K562 (cell line): ENCODE results near the gene KRTAP2-1. TPM values are rescaled to one million over a fixed set of nuclear protein-coding genes. Genes with fewer than 3 reads are reported as not detected.
"Not testable (repeated sequence)": the region's sequence is repeated elsewhere in the genome, so short reads cannot be mapped to it uniquely, and the experiment has no call there.

ENCODE experiments used
- ATAC-seq: fragments of 200-7000 bp; cut with Tn5 transposase; 3 replicates; pipeline ENCODE4 v1.9.1; 2020; ENCODE audit warnings: moderate library complexity
- BruUV-seq: library from RNA; stranded (reverse); fragments of 400-500 nt; replicated peaks from 2 replicates; lab custom pipeline; 2021; lab: Mats Ljungman, UMichigan
- CTCF ChIA-PET: fragments of 300-600 bp; formaldehyde crosslinking; extraction: SDS; loops from one replicate; lab custom pipeline; 2021; ENCODE audit warnings: low intra/inter-chr PET ratio; lab: Yijun Ruan, JAX
- POLR2A ChIA-PET: fragments of 300-600, 350-650 bp; sonication (Branson Sonifier 250); formaldehyde crosslinking; extraction: SDS; loops from one replicate; lab custom pipeline; 2021; ENCODE audit warnings: antibody characterized with exemption, inconsistent platforms; lab: Yijun Ruan, JAX
- DNase-seq, 4 experiments: peaks; one replicate each; pipeline versions ENCODE4 v3.0.0 to v3.0.0-alpha.2; 2011 to 2018; ENCODE audit warnings: low spot score in 3 of 4, mixed read lengths in 3 of 4; ENCODE audit errors: extremely low read depth in 1 of 4
- FAIRE-seq: peaks from 2 replicates; lab custom pipeline; 2011; peaks lifted over from hg19 to GRCh38; lab: Jason Lieb, UNC
- H2AFZ ChIP-seq: 2 replicates; pipeline ENCODE4 v1.6.0; 2011; ENCODE audit warnings: low read depth, low read length, control low read depth, inconsistent platforms
- H3K27ac ChIP-seq: fragments of 200-600 bp; 3 replicates; pipeline ENCODE4 v1.8.0; 2011; ENCODE audit warnings: low read depth, mild to moderate bottlenecking, control low read depth, inconsistent platforms, low read length, moderate library complexity, mixed read lengths; ENCODE audit errors: extremely low read depth
- H3K27me3 ChIP-seq, 2 experiments: fragments of 300-600 bp in 1 of 2; 2 replicates in 1 of 2; 3 replicates in 1 of 2; pipeline versions ENCODE4 v1.6.0 to v1.8.0; 2011; ENCODE audit warnings: inconsistent platforms in 2 of 2, low read length in 2 of 2, mild to moderate bottlenecking in 1 of 2, mixed read lengths in 1 of 2, moderate library complexity in 1 of 2; ENCODE audit not compliant: control insufficient read depth in 2 of 2, insufficient read depth in 2 of 2
- H3K36me3 ChIP-seq: fragments of 300-600 bp; 3 replicates; pipeline ENCODE4 v1.8.0; 2011; ENCODE audit warnings: mild to moderate bottlenecking, low read length, inconsistent platforms; ENCODE audit not compliant: control insufficient read depth, insufficient read depth
- H3K4me1 ChIP-seq, 2 experiments: fragments of 200-600 bp in 1 of 2; replicated peaks in 1 of 2; 2 replicates in 1 of 2; 3 replicates in 1 of 2; pipeline versions ENCODE4 v1.5.1 to v1.8.0; 2011; ENCODE audit warnings: inconsistent platforms in 2 of 2, low read length in 2 of 2, mild to moderate bottlenecking in 1 of 2, mixed read lengths in 1 of 2, moderate library complexity in 1 of 2; ENCODE audit not compliant: control insufficient read depth in 2 of 2, insufficient read depth in 2 of 2
- H3K4me2 ChIP-seq: 2 replicates; pipeline ENCODE4 v1.6.1; 2011; ENCODE audit warnings: low read length, control low read depth, inconsistent platforms, mixed read lengths; ENCODE audit not compliant: insufficient read depth
- H3K4me3 ChIP-seq: fragments of 200-600 bp; sonication (generic), shearing (Covaris generic); 2 replicates; pipeline ENCODE4 v1.5.1; 2016; ENCODE audit warnings: control low read depth, inconsistent platforms
- H3K79me2 ChIP-seq: fragments of 200-600 bp; 3 replicates; pipeline ENCODE4 v1.8.0; 2011; ENCODE audit warnings: low read length, inconsistent platforms; ENCODE audit not compliant: control insufficient read depth, insufficient read depth
- H3K9ac ChIP-seq, 2 experiments: 2 replicates each; pipeline versions ENCODE4 v1.6.0 to v1.6.1; 2011; ENCODE audit warnings: low read depth in 2 of 2, low read length in 2 of 2, control low read depth in 1 of 2, inconsistent platforms in 1 of 2, mild to moderate bottlenecking in 1 of 2, mixed read lengths in 1 of 2; ENCODE audit not compliant: insufficient read depth in 1 of 2
- H3K9me1 ChIP-seq: one replicate; pipeline ENCODE4 v1.6.0; 2011; ENCODE audit warnings: inconsistent platforms, mild to moderate bottlenecking, low read length, moderate library complexity; ENCODE audit not compliant: control insufficient read depth, insufficient read depth
- H3K9me3 ChIP-seq: replicated peaks from 2 replicates; pipeline ENCODE4 v1.5.1; 2011; ENCODE audit warnings: low read depth, low read length, inconsistent platforms; ENCODE audit not compliant: control insufficient read depth, insufficient read depth
- H4K20me1 ChIP-seq: replicated peaks from 2 replicates; pipeline ENCODE4 v1.6.1; 2011; ENCODE audit warnings: low read length, inconsistent platforms, mixed read lengths; ENCODE audit not compliant: control insufficient read depth, insufficient read depth
- NR2C2 ChIP-seq, 2 experiments: fragments of 200-800 bp in 1 of 2; sonication (Bioruptor generic) in 1 of 2; sonication (generic) in 1 of 2; formaldehyde crosslinking in 1 of 2; IDR thresholded peaks; 2 replicates each; pipeline versions ENCODE4 v1.6.1 to v1.8.0; 2016 to 2022; ENCODE audit warnings: mild to moderate bottlenecking in 1 of 2, missing compliant biosample characterization in 1 of 2, missing genetic modification characterization in 1 of 2, missing genetic modification reagents in 1 of 2
- ZFP1 ChIP-seq: fragments of 450-650 bp; formaldehyde crosslinking; IDR thresholded peaks from 2 replicates; pipeline ENCODE4 v1.4.0; 2020; ENCODE audit warnings: mild to moderate bottlenecking, mixed read lengths
- WGBS: fragments of 100-300 bp; shearing (Covaris generic); methylation state at CpG from one replicate; pipeline ENCODE4 v1.1.6; 2016; ENCODE audit warnings: low coverage, mixed read lengths; ENCODE audit not compliant: insufficient coverage; ENCODE audit errors: missing lambda C conversion rate; 5-methylcytosine and 5-hydroxymethylcytosine counted together
- in situ Hi-C: fragments of 300-500 bp; cut with MboI; formaldehyde crosslinking; loops from 4 replicates; pipeline ENCODE4 v1.15.0; 2018; ENCODE audit warnings: inconsistent platforms, mixed read lengths
- intact Hi-C: fragments of 100-400 bp; cut with micrococcal nuclease; formaldehyde crosslinking; loops from 2 replicates; pipeline ENCODE4 v1.14.2; 2022
- polyA plus RNA-seq, 8 experiments: library from polyadenylated mRNA; depleted of rRNA in 4 of 8; stranded (reverse) in 5 of 8; unstranded in 3 of 8; fragments of >200 nt; fragmentation: Nextera tagmentation in 2 of 8; fragmentation: Illumina TruSeq in 1 of 8; extraction: Ambion mirVana in 2 of 8; extraction: Trizol in 1 of 8; gene quantifications; 2 replicates each; pipeline versions ENCODE4 v1.2.1 to v1.2.3, GENCODE V29; 2011 to 2014; ENCODE audit warnings: inconsistent platforms in 1 of 8, missing spikeins in 1 of 8
- total RNA-seq, 7 experiments: library from RNA; depleted of rRNA in 6 of 7; stranded (reverse); fragments of >200 nt in 6 of 7; fragmentation: Illumina TruSeq in 2 of 7; extraction: Trizol in 2 of 7; gene quantifications; 2 replicates each; pipeline versions ENCODE4 v1.2.1 to v1.2.3, GENCODE V29; 2011 to 2021; ENCODE audit warnings: low replicate concordance in 1 of 7

The KRTAP2-1 gene
- total and polyA plus RNA-seq, 9 of the 15 experiments (the other 6 are each of a cell fraction or from before 2014, with no cell fraction given): not detected

DNA sequence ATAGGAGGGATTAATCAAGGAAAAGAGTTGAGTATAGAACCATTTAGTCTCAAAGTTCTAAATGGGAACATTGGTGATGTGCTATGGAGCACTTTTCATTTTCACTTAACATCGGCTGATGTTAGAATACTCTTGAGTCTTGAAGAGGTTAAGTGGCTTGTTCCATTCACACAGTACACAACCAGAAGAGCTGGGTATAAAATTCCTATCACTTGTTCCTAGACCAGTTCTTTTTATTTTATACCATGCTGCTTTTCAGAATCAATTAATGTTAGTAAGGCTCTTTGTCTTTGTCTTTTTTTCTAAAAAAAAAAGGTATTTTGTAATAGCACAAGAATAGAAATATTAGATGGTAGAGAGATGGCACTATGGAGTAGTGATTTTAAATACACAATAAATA is 4.2 kb downstream of the KRTAP2-1 start:
- FAIRE-seq: no peak
- DNase-seq: no peak
- H2AFZ ChIP-seq: no peak overlapping the region
- intact Hi-C loops: no loop called here
- TF ChIP-seq NR2C2 (CRISPR knock-in tag; IDR thresholded peaks at IDR 0.05) (no peak), NR2C2 (tag; IDR thresholded peaks at IDR 0.05) (no peak), ZFP1 (CRISPR knock-in tag) (peak; percentile 65; the same call in 1 of the 2 replicates)
- no TSS peak for BruUV-seq
- H3K27me3 ChIP-seq: peaks cover 0 to 2% of the 10 kb centered on the region in 2 experiments; a peak in 2 of 5 replicates
- WGBS: 5% methylated on average over 1 of the region's 1 CpG
- no peaks in the 10 kb centered on the region for H3K79me2 ChIP-seq
- H3K4me2 ChIP-seq: no peak overlapping the region
- H3K4me1 ChIP-seq: no peaks in the 10 kb centered on the region
- no peak overlapping the region for H3K4me3 ChIP-seq
- ChIA-PET POLR2A (no interaction called here), CTCF (no interaction called here)
- H3K9me3 ChIP-seq: no peaks in the 10 kb centered on the region; the same call in 1 of the 2 replicates
- H3K36me3 ChIP-seq: no peaks in the 10 kb centered on the region
- in situ Hi-C loops: no loop called here
- no peaks in the 10 kb centered on the region for H3K9me1 ChIP-seq
- H3K27ac ChIP-seq: no peak overlapping the region
- no peak overlapping the region for H3K9ac ChIP-seq
- no peaks in the 10 kb centered on the region for H4K20me1 ChIP-seq
- no peak for ATAC-seq

DNA sequence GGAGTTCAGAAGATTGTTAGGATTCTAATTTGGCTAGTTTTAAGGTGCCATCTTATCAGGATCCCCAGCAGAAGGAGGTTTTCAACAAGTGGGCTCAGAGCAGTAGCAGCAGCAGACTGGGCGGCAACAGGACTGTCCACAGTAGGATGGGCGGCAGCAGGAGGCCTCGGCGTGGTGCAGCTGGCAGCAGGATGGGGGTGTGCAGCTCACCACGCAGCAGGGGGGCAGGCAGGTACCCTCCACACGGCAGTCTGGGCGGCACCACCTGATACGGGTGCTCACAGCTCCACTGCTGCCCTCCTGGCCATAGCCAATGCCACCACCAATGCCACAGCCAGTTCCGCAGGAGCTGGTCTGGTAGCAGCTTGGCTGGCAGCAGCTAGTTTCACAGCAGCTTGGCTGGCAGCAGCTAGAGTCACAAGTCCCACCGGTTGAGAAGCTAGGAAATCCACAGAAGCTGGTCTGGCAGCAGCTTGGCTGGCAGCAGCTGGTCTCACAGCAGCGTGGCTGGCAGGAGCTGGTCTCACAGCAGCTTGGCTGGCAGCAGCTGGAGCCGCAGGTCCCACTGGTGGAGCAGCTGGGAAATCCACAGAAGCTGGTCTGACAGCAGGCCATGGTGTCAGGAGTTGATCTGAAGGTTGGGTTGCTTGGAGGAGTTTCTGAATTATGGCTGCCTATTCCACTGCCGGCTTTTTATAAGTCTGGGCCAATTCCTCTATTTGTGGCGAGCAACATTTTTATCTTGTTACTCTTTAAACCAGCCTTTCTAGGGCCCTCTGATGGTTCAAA is 6.1 kb downstream of the KRTAP2-1 start, which contains the start of gene KRTAP1-1:
Gene KRTAP1-1 (minus strand): TSS at position 668 of the 789 bp plus-strand sequence. CDS start 53 bp downstream, at position 615.
- 2% methylated on average over 13 of the region's 14 CpGs for WGBS
- H3K9ac ChIP-seq, in situ Hi-C loops, H3K79me2 ChIP-seq, H3K4me2 ChIP-seq, ATAC-seq, H2AFZ ChIP-seq, H3K36me3 ChIP-seq, H3K9me1 ChIP-seq, H3K27me3 ChIP-seq, BruUV-seq, FAIRE-seq, H3K27ac ChIP-seq, POLR2A ChIA-PET, H3K4me1 ChIP-seq, CTCF ChIA-PET, intact Hi-C loops, H3K9me3 ChIP-seq, H4K20me1 ChIP-seq, H3K4me3 ChIP-seq, DNase-seq: not testable (repeated sequence)
